Fibroblast of lung (primary cell): ENCODE measurements around the gene MAP1B. TPM values are rescaled to one million over a fixed set of nuclear protein-coding genes. Genes with fewer than 3 reads are reported as not detected.

Experiments
- DNase-seq, 2 donors: peaks; one replicate each; pipeline versions ENCODE4 v3.0.0 to v3.0.0-alpha.2; 2010; ENCODE audit warnings: low read depth in 2 of 2
- H2AFZ ChIP-seq: 2 replicates; pipeline ENCODE4 v1.5.1; 2012; ENCODE audit warnings: low read length, control low read depth, inconsistent platforms
- H3K27ac ChIP-seq: 2 replicates; pipeline ENCODE4 v1.5.1; 2011; ENCODE audit warnings: low read length, control low read depth; ENCODE audit not compliant: insufficient read depth
- H3K27me3 ChIP-seq: 2 replicates; pipeline ENCODE4 v1.5.1; 2011; ENCODE audit warnings: mild to moderate bottlenecking, low read length; ENCODE audit not compliant: control insufficient read depth, insufficient read depth
- H3K36me3 ChIP-seq: 2 replicates; pipeline ENCODE4 v1.5.1; 2011; ENCODE audit warnings: low read length; ENCODE audit not compliant: control insufficient read depth, insufficient read depth
- H3K4me1 ChIP-seq: 2 replicates; pipeline ENCODE4 v1.5.1; 2011; ENCODE audit warnings: low read length; ENCODE audit not compliant: control insufficient read depth, insufficient read depth; ENCODE audit errors: extremely low read depth
- H3K4me2 ChIP-seq: 2 replicates; pipeline ENCODE4 v1.5.1; 2011; ENCODE audit warnings: low read length, control low read depth; ENCODE audit not compliant: insufficient read depth; ENCODE audit errors: extremely low read depth
- H3K4me3 ChIP-seq, 4 experiments: fragments of 200-600 bp in 1 of 4; sonication (generic) in 1 of 4; replicated peaks in 1 of 4; 2 replicates each; pipeline ENCODE4 v1.5.1; 2011 to 2016; ENCODE audit warnings: low read length in 4 of 4, low read depth in 3 of 4, mild to moderate bottlenecking in 3 of 4, control low read depth in 2 of 4, inconsistent platforms in 1 of 4, mixed read lengths in 1 of 4; ENCODE audit not compliant: insufficient read depth in 1 of 4; ENCODE audit errors: control extremely low read depth in 1 of 4
- H3K79me2 ChIP-seq: 2 replicates; pipeline ENCODE4 v1.5.1; 2012; ENCODE audit warnings: mild to moderate bottlenecking, low read length, inconsistent platforms; ENCODE audit not compliant: control insufficient read depth, insufficient read depth
- H3K9ac ChIP-seq: 2 replicates; pipeline ENCODE4 v1.5.1; 2011; ENCODE audit warnings: mild to moderate bottlenecking, low read length, control low read depth; ENCODE audit not compliant: insufficient read depth
- H3K9me3 ChIP-seq: 2 replicates; pipeline ENCODE4 v1.5.1; 2012; ENCODE audit warnings: low read depth, low read length; ENCODE audit not compliant: control insufficient read depth, insufficient read depth
- H4K20me1 ChIP-seq: 2 replicates; pipeline ENCODE4 v1.5.1; 2011; ENCODE audit warnings: low read length; ENCODE audit not compliant: control insufficient read depth, insufficient read depth; ENCODE audit errors: extremely low read depth
- EZH2 ChIP-seq: IDR thresholded peaks from 2 replicates; pipeline ENCODE4 v1.5.1; 2012; ENCODE audit warnings: low read length, control low read depth, mild to moderate bottlenecking; ENCODE audit errors: missing control alignments
- polyA plus RNA-seq, 2 donors: library from polyadenylated mRNA; depleted of rRNA in 1 of 2; stranded (reverse) in 1 of 2; unstranded in 1 of 2; fragments of >200 nt; gene quantifications; 2 replicates each; pipeline ENCODE4 v1.2.1, GENCODE V29; 2011 to 2012; ENCODE audit warnings: missing spikeins in 1 of 2
- total RNA-seq: library from RNA; depleted of rRNA; stranded (reverse); fragments of >200 nt; gene quantifications from 2 replicates; pipeline ENCODE4 v1.2.1, GENCODE V29; 2014
- TF ChIP-seq, protein P1 (sequence below), 2 donors: IDR thresholded peaks in 1 of 2; conservative IDR thresholded peaks in 1 of 2; 1 replicate in 1 of 2; 2 replicates in 1 of 2; pipeline ENCODE4 v1.5.1; 2011 to 2012; ENCODE audit warnings: low read length in 2 of 2, control low read depth in 1 of 2, inconsistent platforms in 1 of 2, low read depth in 1 of 2, mild to moderate bottlenecking in 1 of 2

Gene MAP1B
- total and polyA plus RNA-seq, 2 donors (not counting 1 experiment from before 2014, with no cell fraction given) = 83.4 to 109 TPM

DNA sequence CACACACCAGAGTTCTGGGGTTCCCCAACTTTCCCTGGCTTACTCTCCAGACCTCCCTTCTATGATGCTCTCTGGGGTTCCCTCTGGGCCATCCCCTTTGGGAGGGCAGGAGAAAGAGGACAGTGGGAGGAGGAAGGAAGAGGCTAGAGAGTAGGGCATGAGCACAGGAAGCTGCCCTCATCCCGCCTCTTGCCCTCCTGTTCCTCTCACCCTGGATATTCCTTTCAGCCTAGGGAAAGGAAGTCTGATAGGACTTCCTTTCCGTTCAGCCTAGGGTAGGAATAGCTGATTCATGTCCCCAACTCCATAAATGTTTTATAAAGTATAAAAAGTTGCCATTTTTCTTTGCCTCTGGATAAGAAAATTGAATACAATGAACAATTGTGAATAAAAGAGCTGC is 7.4 kb downstream of the MAP1B start:
- Histone ChIP-seq H3K27me3 (no peaks in the 10 kb centered on the region), H3K79me2 (peaks cover 70% of the 10 kb centered on the region), H3K4me3 (no peak overlapping the region), H3K4me2 (no peak overlapping the region), H4K20me1 (no peaks in the 10 kb centered on the region), H3K9ac (no peak overlapping the region), H3K4me1 (peaks cover 5% of the 10 kb centered on the region), H3K36me3 (peaks cover 9% of the 10 kb centered on the region), H3K9me3 (no peaks in the 10 kb centered on the region), H2AFZ (no peak overlapping the region), H3K27ac (no peak overlapping the region)
- DNase-seq = no peak
- TF ChIP-seq, protein P1, sequence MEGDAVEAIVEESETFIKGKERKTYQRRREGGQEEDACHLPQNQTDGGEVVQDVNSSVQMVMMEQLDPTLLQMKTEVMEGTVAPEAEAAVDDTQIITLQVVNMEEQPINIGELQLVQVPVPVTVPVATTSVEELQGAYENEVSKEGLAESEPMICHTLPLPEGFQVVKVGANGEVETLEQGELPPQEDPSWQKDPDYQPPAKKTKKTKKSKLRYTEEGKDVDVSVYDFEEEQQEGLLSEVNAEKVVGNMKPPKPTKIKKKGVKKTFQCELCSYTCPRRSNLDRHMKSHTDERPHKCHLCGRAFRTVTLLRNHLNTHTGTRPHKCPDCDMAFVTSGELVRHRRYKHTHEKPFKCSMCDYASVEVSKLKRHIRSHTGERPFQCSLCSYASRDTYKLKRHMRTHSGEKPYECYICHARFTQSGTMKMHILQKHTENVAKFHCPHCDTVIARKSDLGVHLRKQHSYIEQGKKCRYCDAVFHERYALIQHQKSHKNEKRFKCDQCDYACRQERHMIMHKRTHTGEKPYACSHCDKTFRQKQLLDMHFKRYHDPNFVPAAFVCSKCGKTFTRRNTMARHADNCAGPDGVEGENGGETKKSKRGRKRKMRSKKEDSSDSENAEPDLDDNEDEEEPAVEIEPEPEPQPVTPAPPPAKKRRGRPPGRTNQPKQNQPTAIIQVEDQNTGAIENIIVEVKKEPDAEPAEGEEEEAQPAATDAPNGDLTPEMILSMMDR (conservative IDR thresholded peaks at IDR 0.05 in 1 of 2, IDR thresholded peaks at IDR 0.05 in 1 of 2; ENCODE audit: low read depth in 1 of 2, low read length in 2 of 2) = no peak
- no peak for TF ChIP-seq EZH2

DNA sequence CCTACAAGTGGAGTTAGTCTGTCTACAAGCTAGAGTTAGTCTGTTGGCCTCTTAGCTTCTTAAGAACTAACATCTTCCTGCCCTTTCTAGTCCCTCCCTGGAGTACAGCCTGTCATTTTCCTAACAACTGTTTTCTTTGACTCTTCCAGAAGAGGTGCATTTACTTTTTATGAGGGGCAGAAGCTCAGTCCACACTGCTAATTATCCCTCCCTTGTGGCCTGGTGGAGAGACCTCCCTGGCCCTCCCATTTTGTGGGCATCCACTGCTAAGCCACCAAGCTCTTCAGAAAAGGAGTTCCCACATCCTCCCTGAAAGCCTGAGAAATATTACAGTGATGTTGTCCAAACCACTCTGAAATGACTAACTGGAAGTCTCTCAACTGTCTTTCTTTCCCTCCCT is 8.0 kb downstream of the MAP1B start:
- H3K27ac ChIP-seq = no peak overlapping the region
- no peak overlapping the region for H3K9ac ChIP-seq
- peaks cover 65% of the 10 kb centered on the region for H3K79me2 ChIP-seq
- H4K20me1 ChIP-seq = no peaks in the 10 kb centered on the region
- DNase-seq = no peak
- H3K36me3 ChIP-seq = peaks cover 9% of the 10 kb centered on the region
- no peaks in the 10 kb centered on the region for H3K9me3 ChIP-seq
- H3K4me2 ChIP-seq = no peak overlapping the region
- H3K4me3 ChIP-seq = no peak overlapping the region
- TF ChIP-seq, protein P1 (conservative IDR thresholded peaks at IDR 0.05 in 1 of 2, IDR thresholded peaks at IDR 0.05 in 1 of 2; ENCODE audit: low read depth in 1 of 2, low read length in 2 of 2) = no peak
- no peak for TF ChIP-seq EZH2
- peaks cover 4% of the 10 kb centered on the region for H3K4me1 ChIP-seq
- H2AFZ ChIP-seq = no peak overlapping the region
- no peaks in the 10 kb centered on the region for H3K27me3 ChIP-seq

DNA sequence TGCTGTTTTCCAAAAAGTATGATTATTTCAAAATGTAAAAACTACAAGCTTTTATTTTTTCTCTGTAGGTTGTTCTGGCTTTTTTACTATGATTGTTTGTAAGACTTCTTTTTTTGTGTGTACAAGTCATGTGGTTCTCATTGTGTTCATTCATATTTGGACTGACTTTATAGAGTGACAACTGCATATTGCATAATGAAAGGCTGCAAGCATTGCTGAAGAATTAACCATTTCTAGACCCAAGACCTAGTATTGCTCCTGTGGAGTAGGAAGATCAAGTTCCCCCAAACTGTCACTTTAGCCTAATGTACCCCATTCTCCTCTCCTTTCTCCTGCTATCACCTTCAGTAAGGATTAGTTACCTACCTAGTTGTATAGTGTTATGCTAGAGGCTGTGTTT is 10.0 kb downstream of the MAP1B start:
- no peak for TF ChIP-seq EZH2
- TF ChIP-seq, protein P1 (conservative IDR thresholded peaks at IDR 0.05 in 1 of 2, IDR thresholded peaks at IDR 0.05 in 1 of 2; ENCODE audit: low read depth in 1 of 2, low read length in 2 of 2) = no peak
- no peak overlapping the region for H3K4me2 ChIP-seq
- H3K36me3 ChIP-seq = peaks cover 12% of the 10 kb centered on the region
- H3K4me3 ChIP-seq = no peak overlapping the region
- H3K4me1 ChIP-seq = no peaks in the 10 kb centered on the region
- no peaks in the 10 kb centered on the region for H4K20me1 ChIP-seq
- no peaks in the 10 kb centered on the region for H3K27me3 ChIP-seq
- H3K27ac ChIP-seq = no peak overlapping the region
- no peak overlapping the region for H3K9ac ChIP-seq
- no peak for DNase-seq
- H2AFZ ChIP-seq = no peak overlapping the region
- no peaks in the 10 kb centered on the region for H3K9me3 ChIP-seq
- H3K79me2 ChIP-seq = peaks cover 59% of the 10 kb centered on the region
